NT2/D1 (cell line): Measurements from ENCODE around the gene NIN.

Source experiments
- SUZ12 ChIP-seq: IDR thresholded peaks from 2 replicates; pipeline ENCODE4 v1.6.1; 2011; ENCODE audit not compliant: insufficient read length, insufficient read depth; ENCODE audit errors: extremely low read depth
- YY1 ChIP-seq: IDR thresholded peaks from 2 replicates; pipeline ENCODE4 v1.6.1; 2011; ENCODE audit not compliant: insufficient read length, insufficient read depth

DNA sequence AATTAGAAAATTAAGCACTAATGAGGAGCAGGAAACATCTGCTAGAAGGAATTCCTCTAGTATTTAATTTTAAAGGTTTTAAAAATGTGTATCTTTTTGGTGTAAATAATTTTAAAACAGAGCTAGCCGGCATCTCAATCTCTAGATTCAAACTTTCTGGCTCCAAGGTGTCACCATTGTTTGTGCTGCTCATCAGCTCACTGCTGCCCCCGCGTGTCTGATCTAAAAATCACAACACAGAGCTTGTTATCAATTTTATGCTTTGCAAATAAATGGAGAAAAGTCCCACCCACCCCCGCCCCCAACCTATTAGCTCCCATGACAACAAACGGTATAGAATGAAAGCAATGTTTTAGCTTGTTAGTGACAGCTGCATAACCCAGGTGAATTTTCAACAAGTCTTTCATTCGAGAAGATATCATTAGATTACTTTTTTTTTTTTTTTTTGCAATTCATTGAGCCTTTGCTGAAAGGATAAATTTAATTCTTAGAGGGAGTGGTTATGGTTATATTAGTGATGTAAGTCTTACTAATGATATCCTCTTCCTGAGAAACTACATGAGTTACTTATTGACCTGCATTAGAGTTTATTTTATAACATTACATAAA lies 29.6 kb upstream of the NIN start:
- TF ChIP-seq YY1, result no peak
- TF ChIP-seq SUZ12, result no peak
